ENCODE measurements around the gene DMXL1.

The DMXL1 gene

DNA sequence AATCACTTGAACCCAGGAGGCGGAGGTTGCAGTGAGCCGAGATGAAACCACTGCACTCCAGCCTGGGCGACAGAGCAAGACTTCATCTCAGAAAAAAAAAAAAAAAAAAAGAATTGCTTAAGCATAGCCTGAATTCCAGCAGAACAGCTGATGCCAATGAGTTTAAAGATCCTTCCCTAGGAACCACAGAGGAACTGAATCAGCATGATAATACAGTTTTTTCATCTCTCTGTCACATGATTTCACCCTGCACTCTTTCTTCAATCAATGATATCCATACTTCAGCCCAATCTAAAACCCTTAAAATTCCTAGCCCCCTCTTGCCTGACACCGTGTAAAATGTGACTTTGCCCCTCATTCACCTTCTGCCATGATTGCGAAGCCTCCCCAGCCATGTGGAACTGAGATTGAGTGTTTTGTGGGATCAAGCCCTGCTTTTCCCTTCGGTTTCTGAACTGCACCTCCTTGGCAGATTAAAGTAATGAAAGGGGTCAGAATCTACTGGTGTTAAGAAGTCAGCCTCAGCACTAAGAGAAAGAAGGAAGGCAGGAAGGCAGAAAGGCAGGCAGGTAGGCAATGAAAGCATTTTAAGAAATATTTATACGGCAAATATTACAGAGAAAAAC lies 20.9 kb upstream of the DMXL1 start:
- H3K4me1 ChIP-seq (ENCODE audit: low read length), result peaks cover 3% of the 10 kb centered on the region; the same call in 1 of the 2 replicates
- no peaks in the 10 kb centered on the region for H4K20me1 ChIP-seq (ENCODE audit: insufficient read depth, low read length)
- no peak overlapping the region for H3K27ac ChIP-seq (ENCODE audit: low read length)
- H3K36me3 ChIP-seq (replicated peaks; ENCODE audit: low read depth, low read length), result no peaks in the 10 kb centered on the region
- H3K4me3 ChIP-seq (ENCODE audit: low read length), result no peak overlapping the region
- no peaks in the 10 kb centered on the region for H3K9me3 ChIP-seq (ENCODE audit: insufficient read depth, low read length)
- H2AFZ ChIP-seq (ENCODE audit: low read depth, low read length), result no peak overlapping the region
- TF ChIP-seq, protein P1, sequence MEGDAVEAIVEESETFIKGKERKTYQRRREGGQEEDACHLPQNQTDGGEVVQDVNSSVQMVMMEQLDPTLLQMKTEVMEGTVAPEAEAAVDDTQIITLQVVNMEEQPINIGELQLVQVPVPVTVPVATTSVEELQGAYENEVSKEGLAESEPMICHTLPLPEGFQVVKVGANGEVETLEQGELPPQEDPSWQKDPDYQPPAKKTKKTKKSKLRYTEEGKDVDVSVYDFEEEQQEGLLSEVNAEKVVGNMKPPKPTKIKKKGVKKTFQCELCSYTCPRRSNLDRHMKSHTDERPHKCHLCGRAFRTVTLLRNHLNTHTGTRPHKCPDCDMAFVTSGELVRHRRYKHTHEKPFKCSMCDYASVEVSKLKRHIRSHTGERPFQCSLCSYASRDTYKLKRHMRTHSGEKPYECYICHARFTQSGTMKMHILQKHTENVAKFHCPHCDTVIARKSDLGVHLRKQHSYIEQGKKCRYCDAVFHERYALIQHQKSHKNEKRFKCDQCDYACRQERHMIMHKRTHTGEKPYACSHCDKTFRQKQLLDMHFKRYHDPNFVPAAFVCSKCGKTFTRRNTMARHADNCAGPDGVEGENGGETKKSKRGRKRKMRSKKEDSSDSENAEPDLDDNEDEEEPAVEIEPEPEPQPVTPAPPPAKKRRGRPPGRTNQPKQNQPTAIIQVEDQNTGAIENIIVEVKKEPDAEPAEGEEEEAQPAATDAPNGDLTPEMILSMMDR (IDR thresholded peaks at IDR 0.05; ENCODE audit: low read depth, low read length), result no peak
- TF ChIP-seq EZH2phosphoT487 (IDR thresholded peaks at IDR 0.05; ENCODE audit: low read depth), result no peak
- no peak overlapping the region for H3K4me2 ChIP-seq (ENCODE audit: low read length)
- no peaks in the 10 kb centered on the region for H3K79me2 ChIP-seq (ENCODE audit: low read length)
- H3K9ac ChIP-seq (ENCODE audit: low read length), result no peak overlapping the region
- no peaks in the 10 kb centered on the region for H3K27me3 ChIP-seq (ENCODE audit: low read depth, low read length)

DNA sequence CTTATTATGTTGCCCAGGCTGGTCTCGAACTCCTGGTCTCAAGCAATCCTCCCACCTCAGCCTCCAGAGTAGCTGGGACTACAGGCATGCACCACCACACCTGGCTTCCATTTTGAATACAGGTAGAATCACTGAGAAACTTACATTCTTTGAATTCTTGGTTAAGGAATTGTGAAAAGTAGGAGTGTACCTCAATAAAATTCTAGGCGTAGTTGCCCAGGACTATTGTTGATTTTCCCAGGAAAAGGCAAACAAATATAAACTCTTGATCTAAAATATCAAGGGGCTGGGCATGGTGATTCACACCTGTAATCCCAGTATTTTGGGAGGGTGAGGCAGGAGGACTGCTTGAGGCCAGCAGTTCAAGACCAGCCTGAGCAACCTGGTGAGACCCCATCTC lies 16.8 kb upstream of the DMXL1 start:
- Histone ChIP-seq H3K9ac (ENCODE audit: low read length) (no peak overlapping the region), H3K27me3 (ENCODE audit: low read depth, low read length) (no peaks in the 10 kb centered on the region), H3K79me2 (ENCODE audit: low read length) (no peaks in the 10 kb centered on the region), H3K36me3 (replicated peaks; ENCODE audit: low read depth, low read length) (no peaks in the 10 kb centered on the region), H3K4me2 (ENCODE audit: low read length) (no peak overlapping the region), H3K27ac (ENCODE audit: low read length) (no peak overlapping the region), H3K4me3 (ENCODE audit: low read length) (no peak overlapping the region), H2AFZ (ENCODE audit: low read depth, low read length) (no peak overlapping the region), H3K9me3 (ENCODE audit: insufficient read depth, low read length) (no peaks in the 10 kb centered on the region), H3K4me1 (ENCODE audit: low read length) (no peaks in the 10 kb centered on the region), H4K20me1 (ENCODE audit: insufficient read depth, low read length) (no peaks in the 10 kb centered on the region)
- TF ChIP-seq EZH2phosphoT487 (IDR thresholded peaks at IDR 0.05; ENCODE audit: low read depth), result no peak
- TF ChIP-seq, protein P1 (IDR thresholded peaks at IDR 0.05; ENCODE audit: low read depth, low read length), result no peak

DNA sequence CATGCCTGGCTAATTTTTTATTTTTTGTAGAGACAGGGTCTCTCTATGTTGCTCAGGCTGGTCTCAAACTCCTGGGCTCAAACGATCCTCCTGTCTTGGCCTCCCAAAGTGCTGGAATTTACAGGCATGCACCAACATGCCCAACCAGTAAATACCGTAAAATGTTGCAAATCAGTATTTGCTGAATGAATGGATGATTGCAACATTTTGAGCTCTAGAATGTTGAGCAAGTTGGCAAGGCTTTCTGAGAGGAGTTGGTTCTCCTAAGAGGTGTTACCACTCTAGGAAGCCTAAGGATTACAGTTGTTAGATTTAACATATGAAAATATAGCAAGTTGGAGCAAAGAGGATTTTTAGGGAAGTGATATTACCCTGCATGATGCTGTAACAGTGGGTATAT lies 15.6 kb upstream of the DMXL1 start:
- no peaks in the 10 kb centered on the region for H3K36me3 ChIP-seq (replicated peaks; ENCODE audit: low read depth, low read length)
- peaks cover 8% of the 10 kb centered on the region for H3K4me1 ChIP-seq (ENCODE audit: low read length)
- no peak overlapping the region for H2AFZ ChIP-seq (ENCODE audit: low read depth, low read length)
- no peaks in the 10 kb centered on the region for H3K27me3 ChIP-seq (ENCODE audit: low read depth, low read length)
- no peak overlapping the region for H3K9ac ChIP-seq (ENCODE audit: low read length)
- no peak overlapping the region for H3K4me3 ChIP-seq (ENCODE audit: low read length)
- H4K20me1 ChIP-seq (ENCODE audit: insufficient read depth, low read length), result no peaks in the 10 kb centered on the region
- TF ChIP-seq EZH2phosphoT487 (IDR thresholded peaks at IDR 0.05; ENCODE audit: low read depth), result no peak
- TF ChIP-seq, protein P1 (IDR thresholded peaks at IDR 0.05; ENCODE audit: low read depth, low read length), result no peak
- H3K4me2 ChIP-seq (ENCODE audit: low read length), result no peak overlapping the region
- H3K79me2 ChIP-seq (ENCODE audit: low read length), result no peaks in the 10 kb centered on the region
- no peaks in the 10 kb centered on the region for H3K9me3 ChIP-seq (ENCODE audit: insufficient read depth, low read length)
- H3K27ac ChIP-seq (ENCODE audit: low read length), result no peak overlapping the region

DNA sequence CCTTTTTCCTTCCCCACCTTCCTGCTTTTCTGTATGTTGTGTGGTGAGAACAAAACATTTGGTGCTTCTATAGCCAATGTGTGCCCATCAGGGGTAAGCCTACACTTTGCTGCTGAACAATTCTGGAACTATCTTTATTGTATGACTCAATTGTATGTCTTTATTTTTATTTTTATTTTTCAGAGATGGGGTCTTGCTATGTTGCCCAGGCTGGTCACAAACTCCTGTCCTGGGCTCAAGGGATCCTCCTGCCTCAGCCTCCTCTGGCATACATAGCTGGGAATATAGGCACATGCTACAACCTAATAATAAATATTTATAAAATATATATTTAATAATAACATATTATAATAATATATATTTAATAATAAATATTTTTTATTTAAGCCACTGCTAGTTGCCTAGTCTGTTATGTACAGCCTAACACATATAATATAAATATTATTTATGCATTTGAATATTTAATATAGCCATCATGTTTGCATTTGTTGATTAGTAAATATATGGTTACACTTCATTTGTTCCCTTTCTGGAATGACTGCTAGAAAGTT lies 11.8 kb upstream of the DMXL1 start:
- H4K20me1 ChIP-seq (ENCODE audit: insufficient read depth, low read length), result no peaks in the 10 kb centered on the region
- no peaks in the 10 kb centered on the region for H3K27me3 ChIP-seq (ENCODE audit: low read depth, low read length)
- no peaks in the 10 kb centered on the region for H3K36me3 ChIP-seq (replicated peaks; ENCODE audit: low read depth, low read length)
- H3K9ac ChIP-seq (ENCODE audit: low read length), result no peak overlapping the region
- H3K27ac ChIP-seq (ENCODE audit: low read length), result no peak overlapping the region
- H3K4me1 ChIP-seq (ENCODE audit: low read length), result peaks cover 16% of the 10 kb centered on the region
- H3K4me3 ChIP-seq (ENCODE audit: low read length), result no peak overlapping the region
- no peak for TF ChIP-seq EZH2phosphoT487 (IDR thresholded peaks at IDR 0.05; ENCODE audit: low read depth)
- TF ChIP-seq, protein P1 (IDR thresholded peaks at IDR 0.05; ENCODE audit: low read depth, low read length), result no peak
- no peaks in the 10 kb centered on the region for H3K79me2 ChIP-seq (ENCODE audit: low read length)
- no peaks in the 10 kb centered on the region for H3K9me3 ChIP-seq (ENCODE audit: insufficient read depth, low read length)
- H3K4me2 ChIP-seq (ENCODE audit: low read length), result peak overlapping the region; percentile 40; the same call in 1 of the 2 replicates
- H2AFZ ChIP-seq (ENCODE audit: low read depth, low read length), result no peak overlapping the region

Data from OCI-LY3 (cell line).